ENCODE measurements around the gene SETD6. TPM values are rescaled to one million over a fixed set of nuclear protein-coding genes. Genes with fewer than 3 reads are reported as not detected.

The SETD6 gene
- total and polyA plus RNA-seq, 2 of the 8 experiments (the other 6 are each of a cell fraction or from before 2014, with no cell fraction given), result 25.3 to 40.5 TPM

DNA sequence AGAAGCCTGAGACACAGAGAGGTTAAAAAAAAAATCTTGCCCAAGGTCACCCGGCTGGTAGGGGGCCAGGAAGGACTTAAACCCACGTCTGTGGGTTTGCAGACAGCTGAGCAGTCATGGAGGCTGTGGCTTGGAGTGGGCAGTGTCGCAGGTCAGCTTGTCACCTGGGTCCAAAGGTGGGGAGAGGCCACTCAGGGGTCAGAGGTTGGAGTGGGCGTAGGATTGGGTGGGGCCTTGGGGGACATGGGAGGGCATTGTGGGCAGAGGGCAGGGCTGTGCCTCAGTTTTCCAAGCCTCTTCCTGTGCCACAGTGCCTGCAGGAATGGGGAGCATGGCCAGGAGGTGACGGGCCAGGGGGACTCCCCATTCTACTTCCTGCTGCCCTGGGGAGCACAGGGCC is 17.4 kb upstream of the SETD6 start:
- no peak for FAIRE-seq
- no peak for TF ChIP-seq TAF7 (optimal IDR thresholded peaks at IDR 0.05; ENCODE audit: borderline replicate concordance, low read depth, low read length)
- no peak for TF ChIP-seq RAD21 (IDR thresholded peaks at IDR 0.05 in 1 of 2, conservative IDR thresholded peaks at IDR 0.05 in 1 of 2; ENCODE audit: low read depth in 2 of 2, low read length in 2 of 2)
- no peak for TF ChIP-seq RNF2 (IDR thresholded peaks at IDR 0.05; ENCODE audit: borderline replicate concordance, low read depth, low read length, missing control alignments, poor library complexity, severe bottlenecking)
- no peak for TF ChIP-seq BACH1 (IDR thresholded peaks at IDR 0.05; ENCODE audit: low read length)
- no peak for TF ChIP-seq TAF1 (IDR thresholded peaks at IDR 0.05; ENCODE audit: low read depth, low read length)
- no peak for TF ChIP-seq RXRA (IDR thresholded peaks at IDR 0.05; ENCODE audit: insufficient read depth, low read depth, low read length)
- TF ChIP-seq YY1 (IDR thresholded peaks at IDR 0.05; ENCODE audit: low read depth, low read length), result no peak
- no peak for TF ChIP-seq BRCA1 (IDR thresholded peaks at IDR 0.05; ENCODE audit: low read depth, low read length)
- TF ChIP-seq SP1 (IDR thresholded peaks at IDR 0.05; ENCODE audit: low read depth, low read length), result no peak
- TF ChIP-seq, protein P1, sequence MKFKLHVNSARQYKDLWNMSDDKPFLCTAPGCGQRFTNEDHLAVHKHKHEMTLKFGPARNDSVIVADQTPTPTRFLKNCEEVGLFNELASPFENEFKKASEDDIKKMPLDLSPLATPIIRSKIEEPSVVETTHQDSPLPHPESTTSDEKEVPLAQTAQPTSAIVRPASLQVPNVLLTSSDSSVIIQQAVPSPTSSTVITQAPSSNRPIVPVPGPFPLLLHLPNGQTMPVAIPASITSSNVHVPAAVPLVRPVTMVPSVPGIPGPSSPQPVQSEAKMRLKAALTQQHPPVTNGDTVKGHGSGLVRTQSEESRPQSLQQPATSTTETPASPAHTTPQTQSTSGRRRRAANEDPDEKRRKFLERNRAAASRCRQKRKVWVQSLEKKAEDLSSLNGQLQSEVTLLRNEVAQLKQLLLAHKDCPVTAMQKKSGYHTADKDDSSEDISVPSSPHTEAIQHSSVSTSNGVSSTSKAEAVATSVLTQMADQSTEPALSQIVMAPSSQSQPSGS (IDR thresholded peaks at IDR 0.05; ENCODE audit: low read length), result no peak
- no peak for TF ChIP-seq HDAC2 (IDR thresholded peaks at IDR 0.05; ENCODE audit: borderline replicate concordance in 1 of 2, low read depth in 2 of 2, low read length in 2 of 2)

More for the DNA sequence above, 17.4 kb upstream of the SETD6 start:
- no peak overlapping the region for H3K4ac ChIP-seq (replicated peaks; ENCODE audit: insufficient read length, low read depth, low read length)
- ChIA-PET POLR2A (ENCODE audit: partially characterized antibody) (interaction anchor here (1.6 kb wide), 1 partner anchor 9 kb away, joined by 3 read pairs; no protein-coding TSS in a partner anchor), CTCF (ENCODE audit: partially characterized antibody) (interaction anchor here (0.6 to 1.6 kb wide), 6 partner anchors 9 to 161 kb away, joined by 3 to 6 read pairs (median 4); partner anchors contain the start of gene GINS3)
- H3K4me1 ChIP-seq (replicated peaks in 1 of 4; ENCODE audit: control insufficient read depth in 3 of 4, insufficient read depth in 4 of 4, low read length in 3 of 4), result peaks cover 0 to 34% (median 24%) of the 10 kb centered on the region in 4 experiments; a peak in 6 of 7 replicates
- DNase-seq (ENCODE audit: low read depth in 1 of 2, low spot score in 2 of 2), result no peak
- no peak overlapping the region for H2BK5ac ChIP-seq (ENCODE audit: low read depth, low read length)
- no peak overlapping the region for H2BK15ac ChIP-seq (ENCODE audit: low read length)
- no peak overlapping the region for H3K56ac ChIP-seq (replicated peaks; ENCODE audit: insufficient read length, low read depth, low read length)
- no peak overlapping the region for H2BK120ac ChIP-seq (replicated peaks; ENCODE audit: low read depth, low read length)
- H3K4me2 ChIP-seq (ENCODE audit: insufficient read depth in 1 of 2, low read depth in 2 of 2, low read length in 2 of 2), result no peak overlapping the region
- no peaks in the 10 kb centered on the region for H4K20me1 ChIP-seq (replicated peaks in 1 of 2; ENCODE audit: control insufficient read depth in 1 of 2, insufficient read depth in 2 of 2, low read length in 2 of 2)
- H2AK5ac ChIP-seq (ENCODE audit: low read depth, low read length), result no peak overlapping the region
- no peak overlapping the region for H3K14ac ChIP-seq (ENCODE audit: insufficient read length)
- no peak overlapping the region for H3K4me3 ChIP-seq (ENCODE audit: extremely low read depth in 1 of 4, insufficient read depth in 2 of 4, low read depth in 3 of 4, low read length in 4 of 4)
- 69% methylated on average over 5 of the region's 5 CpGs; no CpG with 5 or more reads in 1 of the 2 experiments for WGBS, 2 experiments (ENCODE audit: extremely low coverage in 1 of 2, insufficient coverage in 1 of 2, insufficient read length in 1 of 2, insufficient replicate concordance in 2 of 2, low coverage in 1 of 2, low lambda C conversion rate in 2 of 2, missing lambda C conversion rate in 1 of 2)
- H2BK12ac ChIP-seq (ENCODE audit: low read depth, low read length), result no peak overlapping the region
- no peaks in the 10 kb centered on the region for H3K79me2 ChIP-seq (ENCODE audit: control insufficient read depth in 1 of 2, insufficient read depth in 2 of 2, low read length in 2 of 2)
- no peaks in the 10 kb centered on the region for H3K9me3 ChIP-seq (ENCODE audit: insufficient read depth in 2 of 2, low read depth in 1 of 2, low read length in 1 of 2)
- H3K9ac ChIP-seq (replicated peaks in 1 of 4; ENCODE audit: extremely low read depth in 1 of 4, low read depth in 3 of 4, low read length in 3 of 4), result no peak overlapping the region
- H3K27ac ChIP-seq (ENCODE audit: low read depth, low read length), result no peak overlapping the region
- no peak overlapping the region for H3K18ac ChIP-seq (ENCODE audit: extremely low read depth, low read length)
- H4K5ac ChIP-seq (ENCODE audit: insufficient read length, low read depth, low read length), result no peak overlapping the region
- H3K27me3 ChIP-seq (replicated peaks in 1 of 4; ENCODE audit: control insufficient read depth in 3 of 4, extremely low read depth in 1 of 4, insufficient read depth in 3 of 4, low read length in 3 of 4), result peaks cover 0 to 8% (median 6%) of the 10 kb centered on the region in 4 experiments; a peak in 4 of 7 replicates
- H2AFZ ChIP-seq (ENCODE audit: low read length), result no peak overlapping the region
- no peaks in the 10 kb centered on the region for H3K79me1 ChIP-seq (ENCODE audit: low read depth, low read length)
- H3K23ac ChIP-seq (ENCODE audit: insufficient read length), result no peak overlapping the region
- H3K36me3 ChIP-seq (ENCODE audit: control insufficient read depth in 2 of 4, insufficient read depth in 4 of 4, low read length in 3 of 4), result no peaks in the 10 kb centered on the region
- no peak overlapping the region for H4K91ac ChIP-seq (replicated peaks; ENCODE audit: insufficient read length, low read length)
- no peak overlapping the region for H4K8ac ChIP-seq (ENCODE audit: extremely low read depth, insufficient read depth, low read length)
- no peak overlapping the region for H2BK20ac ChIP-seq (ENCODE audit: low read length)
- peaks cover 20% of the 10 kb centered on the region for H3K23me2 ChIP-seq (ENCODE audit: low read depth, low read length)
